ENCODE results near the gene GJD4.

GJD4 gene

DNA sequence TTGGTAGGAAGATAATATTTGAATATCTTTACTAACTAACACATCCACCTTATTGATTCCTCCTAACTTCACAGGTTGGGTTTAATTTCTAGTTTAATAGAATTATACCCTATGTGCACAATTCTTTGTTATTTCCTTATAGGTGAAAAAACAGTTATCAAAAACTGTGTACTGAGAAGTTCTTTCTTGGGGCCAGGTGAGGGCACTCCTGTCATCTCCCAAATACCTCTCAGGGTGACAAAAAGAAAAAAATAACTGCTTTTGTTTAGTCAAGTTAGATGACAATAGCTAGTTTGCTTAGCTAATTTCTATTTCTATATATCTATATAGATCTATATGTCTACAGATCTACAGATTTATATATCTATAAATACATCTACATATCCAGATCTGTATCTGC, 26.9 kb downstream of the GJD4 start:
- DNase-seq = no peak

DNA sequence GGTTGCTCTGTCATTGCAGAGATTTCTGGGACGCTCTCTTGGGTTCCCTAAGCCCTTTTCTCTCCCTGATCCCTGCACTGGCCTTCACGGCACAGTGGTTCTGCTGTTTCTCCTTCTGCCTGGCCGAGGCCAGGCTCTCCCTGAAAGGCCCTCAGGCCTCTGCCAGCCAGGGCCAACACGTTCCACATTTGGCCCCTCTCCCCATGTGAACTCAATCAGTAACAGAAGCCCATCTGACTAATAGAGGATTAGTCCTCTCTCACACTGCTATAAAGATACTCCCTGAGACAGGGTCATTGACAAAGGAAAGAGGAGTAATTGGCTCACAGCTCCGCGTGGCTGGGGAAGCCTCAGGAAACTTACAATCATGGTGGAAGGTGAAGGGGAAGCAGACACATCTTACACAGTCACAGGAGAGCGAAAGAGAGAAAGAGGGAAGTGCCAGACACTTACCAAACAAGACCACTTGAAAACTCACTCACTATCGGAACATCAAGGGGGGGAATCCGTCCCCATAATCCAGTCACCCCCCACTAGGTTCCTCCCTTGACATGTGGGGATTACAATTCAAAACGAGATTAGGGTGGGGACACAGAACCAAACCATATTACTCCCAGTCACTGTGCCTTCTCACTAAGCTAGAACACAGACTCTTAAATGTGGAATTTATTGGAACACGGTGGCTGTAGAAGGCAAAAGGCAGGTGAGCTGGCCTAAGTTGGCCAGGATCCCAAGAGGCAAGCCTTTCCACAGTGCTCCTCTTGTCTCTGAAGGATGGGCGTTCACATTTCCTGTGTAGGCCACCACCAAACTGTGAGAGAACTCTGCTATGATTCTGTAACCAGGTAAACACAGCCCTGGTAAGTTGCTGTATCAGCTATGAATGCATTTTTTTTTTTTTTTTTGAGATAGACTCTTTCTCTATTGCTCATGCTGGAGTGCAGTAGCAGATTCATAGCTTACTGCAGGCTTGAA, 28.2 kb downstream of the GJD4 start:
- DNase-seq = no peak

DNA sequence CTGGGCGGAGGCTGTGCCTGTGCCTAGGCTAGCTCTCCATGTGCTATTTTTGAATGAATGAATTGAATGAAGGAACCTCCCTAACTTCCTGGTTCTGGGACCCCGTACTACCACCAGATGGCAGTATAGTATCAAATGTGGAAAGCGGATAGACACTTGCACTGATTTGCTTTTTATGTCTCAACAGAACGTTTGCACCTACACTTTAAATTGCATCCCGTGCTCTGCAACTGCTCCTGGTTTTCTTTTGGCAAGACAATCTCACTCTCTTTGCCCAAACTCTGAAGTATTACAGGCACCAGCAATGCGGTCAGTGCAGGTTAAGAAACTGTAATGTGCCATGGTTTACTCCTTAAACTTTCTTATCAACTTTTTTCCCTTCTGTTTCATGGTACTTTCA, 30.4 kb downstream of the GJD4 start:
- DNase-seq = peak; percentile 13

DNA sequence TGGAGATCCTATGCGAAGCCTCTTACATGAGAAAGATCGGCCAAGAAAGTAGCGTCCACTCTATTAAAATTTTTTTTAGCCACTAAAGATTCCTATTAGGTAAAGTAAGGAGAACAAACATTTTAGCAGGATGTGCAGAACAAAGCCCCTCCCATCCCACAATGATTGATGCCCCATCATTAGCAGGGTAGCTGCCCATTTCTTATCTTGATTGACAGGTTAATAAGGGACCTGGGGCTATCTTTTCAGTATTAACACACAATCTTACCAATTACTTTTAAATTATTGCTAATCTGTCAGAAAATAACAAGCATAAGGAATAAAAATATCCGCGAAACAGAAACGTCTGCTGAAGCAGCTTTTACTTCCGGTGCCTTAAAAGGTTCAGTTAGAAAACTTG, 31.8 kb downstream of the GJD4 start:
- no peak for DNase-seq

DNA sequence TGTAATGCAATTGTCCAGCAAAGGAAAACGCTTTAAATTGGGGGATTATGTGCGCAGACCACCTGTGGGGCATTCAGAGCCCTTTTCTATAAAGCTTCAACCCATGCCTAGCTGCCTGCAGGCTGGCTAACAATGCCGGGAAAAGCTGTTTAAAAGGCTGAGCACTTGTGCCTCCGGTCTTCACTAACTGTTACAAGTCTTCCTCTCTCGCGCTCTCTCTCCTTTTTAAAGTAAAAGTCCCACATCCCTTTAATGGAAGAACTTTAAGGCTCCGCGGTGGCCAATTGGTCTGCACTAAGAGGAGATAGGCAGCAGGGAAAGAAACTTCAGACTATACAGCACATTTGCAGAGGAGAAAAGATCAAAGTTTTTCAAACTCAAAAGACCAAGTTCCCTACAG, 32.3 kb downstream of the GJD4 start:
- DNase-seq = no peak

DNA sequence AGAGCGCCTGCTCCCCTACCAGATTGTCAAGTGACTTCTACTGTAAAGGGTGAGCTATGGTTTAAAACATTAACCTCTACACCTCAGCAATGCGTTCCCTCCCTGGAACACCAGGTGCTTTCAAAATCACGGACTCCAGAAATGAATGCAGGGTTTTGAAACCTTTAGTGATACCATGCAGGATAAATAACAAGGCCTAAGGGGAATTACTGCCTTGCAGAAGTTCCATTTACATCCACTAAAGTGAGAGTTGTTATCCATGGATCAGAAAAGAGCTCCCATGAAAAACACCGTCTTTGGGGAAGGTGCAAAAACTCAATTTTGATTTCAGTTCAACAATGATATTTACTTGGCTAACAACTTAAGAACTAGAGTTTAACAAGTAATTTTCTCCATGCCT, 33.0 kb downstream of the GJD4 start:
- DNase-seq = no peak

DNA sequence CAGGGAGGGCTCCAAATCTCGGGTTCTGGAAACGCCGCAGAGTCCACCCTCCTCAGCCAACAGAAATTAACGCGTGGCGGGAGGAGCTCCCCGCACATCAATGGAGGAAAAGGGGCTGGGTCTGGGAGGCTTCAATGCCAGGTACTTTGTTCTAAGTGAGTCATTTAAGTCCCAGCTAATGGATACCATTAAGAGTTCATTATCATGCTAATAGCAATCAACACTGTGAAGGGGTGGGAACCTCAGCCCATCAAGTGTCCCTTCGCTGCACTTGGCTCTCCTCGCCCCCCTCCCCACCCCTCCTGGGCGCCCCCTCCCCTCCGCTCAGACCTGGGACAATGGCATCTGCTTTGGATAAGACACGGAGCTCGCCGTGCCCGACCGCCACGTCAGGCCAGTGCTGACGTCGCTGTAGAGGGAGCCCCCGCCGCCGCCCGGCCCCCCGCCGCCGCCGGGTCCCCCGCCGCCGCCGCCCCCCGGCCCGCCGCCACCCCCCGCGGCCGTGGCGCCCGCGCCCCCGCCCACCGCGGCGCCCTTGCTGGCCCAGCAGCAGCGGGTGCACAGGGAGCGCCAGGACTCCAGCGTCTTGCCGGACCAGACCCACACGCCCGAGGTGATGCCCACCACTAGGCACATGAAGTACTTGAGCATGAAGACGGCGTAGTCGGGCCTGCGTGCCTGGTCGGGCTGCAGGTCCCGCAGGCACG, 34.0 kb downstream of the GJD4 start:
- no peak for DNase-seq

DNA sequence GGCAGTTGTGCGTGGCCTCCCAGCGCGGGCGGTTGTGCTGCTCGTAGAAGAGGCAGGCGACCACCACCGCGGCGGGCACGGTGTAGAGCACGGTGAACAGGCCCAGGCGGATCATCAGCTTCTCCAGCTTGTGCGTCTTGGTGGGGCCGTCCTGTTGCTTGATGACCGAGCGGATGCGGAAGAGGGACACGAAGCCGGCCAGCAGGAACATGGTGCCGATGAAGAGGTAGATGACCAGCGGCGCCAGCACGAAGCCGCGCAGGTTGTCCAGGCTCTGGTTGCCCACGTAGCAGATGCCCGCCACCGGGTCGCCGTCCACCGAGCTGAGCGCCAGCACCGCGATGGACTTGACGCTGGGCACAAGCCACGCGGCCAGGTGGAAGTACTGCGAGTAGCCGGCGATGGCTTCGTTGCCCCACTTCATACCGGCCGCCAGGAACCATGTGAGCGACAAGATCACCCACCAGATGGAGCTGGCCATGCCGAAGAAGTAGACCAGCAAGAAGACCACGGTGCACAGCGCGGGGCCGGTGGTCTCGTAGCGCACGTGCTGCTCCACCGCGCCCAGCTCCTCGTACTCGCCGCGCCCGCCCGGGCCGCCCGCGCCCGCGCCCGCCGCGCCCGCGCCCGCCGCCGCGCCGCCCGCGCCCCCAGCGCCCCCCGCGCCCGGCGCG, 34.7 kb downstream of the GJD4 start:
- no peak for DNase-seq

DNA sequence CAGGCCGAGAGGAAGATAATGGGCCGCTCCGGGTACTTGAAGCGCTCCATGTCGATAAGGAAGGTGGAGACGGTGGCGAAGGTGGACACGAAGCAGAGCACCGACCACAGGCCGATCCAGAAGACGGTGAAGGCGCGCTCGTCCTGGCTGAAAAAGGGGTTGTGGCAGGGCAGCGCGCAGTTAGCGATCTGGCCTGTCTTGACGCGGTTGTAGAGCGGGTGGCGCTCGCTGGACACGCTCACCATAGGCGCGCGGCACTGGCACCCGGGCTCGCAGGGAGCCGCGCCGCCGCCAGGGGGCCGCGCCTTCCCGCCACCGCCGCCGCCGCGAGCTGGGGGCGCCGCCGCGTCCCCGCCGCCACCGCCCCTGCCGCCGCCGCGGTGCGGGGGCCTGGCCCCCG, 35.3 kb downstream of the GJD4 start:
- DNase-seq = peak; percentile 23

DNA sequence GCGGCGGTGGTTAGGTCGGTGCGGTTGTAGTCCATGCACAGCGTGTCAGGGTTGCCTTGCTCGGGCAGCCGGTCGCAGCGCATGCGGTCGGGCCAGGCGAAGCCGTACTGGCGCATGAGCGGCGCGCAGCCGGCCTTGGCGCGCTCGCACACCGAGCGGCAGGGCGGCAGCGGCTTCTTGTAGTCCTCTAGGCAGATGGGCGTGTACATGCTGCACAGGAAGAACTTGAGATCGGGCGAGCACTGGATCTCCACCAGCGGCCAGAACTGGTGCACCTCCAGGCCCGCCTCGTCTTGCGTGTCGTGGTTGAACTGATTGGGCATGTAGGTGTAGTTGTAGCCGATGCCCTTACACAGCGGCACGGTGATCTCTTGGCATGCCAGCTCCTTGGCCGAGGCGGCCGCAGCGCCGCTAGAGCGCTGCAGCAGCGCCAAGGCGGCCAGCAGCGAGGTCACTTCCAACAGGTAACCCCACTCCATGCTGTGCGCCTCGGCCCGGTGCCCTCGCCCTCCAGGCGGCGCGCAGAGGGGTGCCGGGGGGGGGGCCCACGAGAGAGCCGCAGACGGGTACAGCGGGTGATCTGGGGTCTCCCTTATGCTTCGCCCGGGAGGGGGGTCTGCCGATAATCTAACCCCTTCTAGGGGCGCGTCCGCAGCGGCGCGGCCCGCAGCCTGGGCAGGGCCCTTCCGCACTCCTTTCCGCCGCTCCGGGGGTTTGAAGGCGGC, 36.0 kb downstream of the GJD4 start:
- peak; percentile 56 for DNase-seq

DNA sequence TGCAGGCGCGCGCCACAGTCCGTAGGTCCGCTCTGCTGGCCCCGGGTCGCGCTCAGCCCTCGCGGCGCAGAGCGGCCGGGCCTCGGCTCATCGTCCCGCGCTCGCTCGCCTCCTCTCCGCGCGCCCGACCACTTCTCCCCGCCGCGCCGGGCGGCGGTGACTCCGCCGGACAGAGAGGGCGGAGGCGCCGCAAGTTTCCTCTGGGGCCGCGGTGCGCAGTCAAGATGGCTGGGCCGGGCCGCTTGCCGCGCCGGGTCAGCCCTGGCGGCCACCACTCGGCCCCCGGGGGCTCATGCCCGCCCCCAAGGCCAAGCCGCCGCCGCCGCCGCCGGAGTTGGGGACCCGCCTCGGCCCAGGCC, 36.5 kb downstream of the GJD4 start:
- DNase-seq = peak; percentile 6

DNA sequence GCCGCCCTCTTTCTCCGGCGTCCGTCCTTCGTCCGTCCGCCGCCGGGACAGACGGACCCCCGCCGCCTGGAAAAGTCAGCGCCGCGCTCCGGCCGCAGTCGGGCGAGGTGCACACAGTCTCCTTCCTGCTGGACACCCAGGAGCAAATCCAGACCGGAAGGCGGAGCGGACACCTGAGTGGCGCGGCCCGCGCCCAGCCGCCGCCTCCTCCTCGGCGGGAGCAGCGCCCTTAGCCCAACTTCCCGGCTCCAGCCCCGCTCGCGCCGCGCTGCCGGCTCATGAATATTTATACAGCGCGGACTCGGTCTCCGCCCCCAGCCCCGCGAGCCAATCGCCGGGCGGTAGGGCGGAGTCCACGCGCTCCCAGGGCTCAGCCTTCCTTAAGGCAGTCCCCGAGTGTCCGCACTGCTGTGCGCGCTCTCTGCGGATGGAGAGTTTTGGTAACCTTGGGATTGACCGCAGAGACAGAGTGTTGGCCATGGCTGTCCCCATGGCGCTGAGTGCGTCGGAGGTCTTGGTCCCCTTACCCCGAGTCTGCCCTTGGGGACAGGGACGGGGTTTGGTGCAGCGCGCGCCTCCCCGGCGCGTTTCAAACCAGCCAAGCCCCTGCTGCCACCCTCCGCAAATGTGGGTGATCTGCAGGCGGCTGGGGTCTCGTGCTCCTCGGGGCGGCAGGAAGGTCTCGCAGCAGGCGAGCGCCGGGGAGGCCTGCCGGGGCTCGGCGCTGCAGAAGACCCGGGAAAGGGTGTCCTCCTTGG, 37.1 kb downstream of the GJD4 start, which contains the start of gene FZD8:
Gene FZD8, minus strand, starts transcription at position 262 of the 758 bp plus-strand sequence. CDS start 867 bp downstream, outside the sequence.
- DNase-seq = peak; percentile 79

DNA sequence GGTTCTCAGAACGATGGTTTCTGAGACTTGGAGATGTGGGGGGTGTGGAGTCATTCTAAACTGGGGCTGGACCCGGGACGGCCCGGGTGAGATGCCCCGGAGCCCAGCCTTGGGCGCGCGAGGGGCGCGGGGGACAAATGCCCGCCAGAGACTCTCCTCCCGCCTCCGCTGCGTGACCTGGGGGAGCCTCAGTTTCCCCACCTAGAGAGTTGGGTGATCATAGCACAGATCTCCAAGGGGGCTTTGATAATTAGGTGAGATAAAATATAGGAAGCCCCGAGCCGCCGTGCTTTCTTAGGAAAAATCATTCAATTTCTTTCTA, 37.6 kb downstream of the GJD4 start:
- no peak for DNase-seq

DNA sequence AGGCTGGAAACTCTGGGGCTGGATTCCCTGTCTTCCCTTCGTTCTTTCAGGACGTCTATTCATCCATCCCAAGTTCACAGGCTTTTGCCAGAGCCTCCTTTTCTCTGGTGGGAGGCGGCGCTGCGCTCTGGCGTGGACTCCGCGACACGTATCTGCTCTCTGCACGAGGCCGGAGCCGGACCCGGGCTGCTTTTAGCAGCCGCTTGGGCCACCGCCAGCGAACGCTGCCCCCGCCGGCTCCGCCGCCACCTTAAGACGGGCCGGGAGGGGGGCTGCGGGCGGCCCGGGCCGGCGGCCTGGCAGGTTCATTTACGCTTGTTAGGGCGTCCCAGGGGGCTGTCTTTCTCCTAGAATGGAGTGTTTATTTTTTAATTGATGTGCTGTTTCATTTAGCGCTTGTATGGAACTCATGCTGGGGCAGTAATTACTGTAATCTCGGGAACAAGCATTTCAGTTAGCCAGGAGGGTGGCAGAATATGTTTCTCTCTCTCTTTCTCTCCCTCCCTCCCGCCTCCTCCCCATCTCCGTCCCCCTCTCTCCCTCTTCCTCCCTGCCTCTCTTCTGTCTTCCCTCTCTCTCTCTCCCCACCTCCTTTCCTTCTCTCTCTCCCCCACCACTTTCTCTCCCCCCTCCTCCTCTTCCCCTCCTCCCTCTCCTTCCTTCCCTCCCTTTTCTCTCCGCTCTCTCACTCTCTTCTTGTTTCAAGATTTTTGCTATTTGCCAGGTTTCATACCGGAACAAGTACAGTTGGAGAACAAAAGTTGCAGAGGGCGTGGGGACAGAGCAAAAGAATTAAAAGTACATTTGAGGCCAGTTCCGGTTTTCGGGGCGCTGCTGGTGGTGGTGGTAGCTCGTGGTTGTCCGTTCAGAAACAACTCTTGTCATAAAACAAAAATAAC, 38.3 kb downstream of the GJD4 start:
- DNase-seq = no peak

DNA sequence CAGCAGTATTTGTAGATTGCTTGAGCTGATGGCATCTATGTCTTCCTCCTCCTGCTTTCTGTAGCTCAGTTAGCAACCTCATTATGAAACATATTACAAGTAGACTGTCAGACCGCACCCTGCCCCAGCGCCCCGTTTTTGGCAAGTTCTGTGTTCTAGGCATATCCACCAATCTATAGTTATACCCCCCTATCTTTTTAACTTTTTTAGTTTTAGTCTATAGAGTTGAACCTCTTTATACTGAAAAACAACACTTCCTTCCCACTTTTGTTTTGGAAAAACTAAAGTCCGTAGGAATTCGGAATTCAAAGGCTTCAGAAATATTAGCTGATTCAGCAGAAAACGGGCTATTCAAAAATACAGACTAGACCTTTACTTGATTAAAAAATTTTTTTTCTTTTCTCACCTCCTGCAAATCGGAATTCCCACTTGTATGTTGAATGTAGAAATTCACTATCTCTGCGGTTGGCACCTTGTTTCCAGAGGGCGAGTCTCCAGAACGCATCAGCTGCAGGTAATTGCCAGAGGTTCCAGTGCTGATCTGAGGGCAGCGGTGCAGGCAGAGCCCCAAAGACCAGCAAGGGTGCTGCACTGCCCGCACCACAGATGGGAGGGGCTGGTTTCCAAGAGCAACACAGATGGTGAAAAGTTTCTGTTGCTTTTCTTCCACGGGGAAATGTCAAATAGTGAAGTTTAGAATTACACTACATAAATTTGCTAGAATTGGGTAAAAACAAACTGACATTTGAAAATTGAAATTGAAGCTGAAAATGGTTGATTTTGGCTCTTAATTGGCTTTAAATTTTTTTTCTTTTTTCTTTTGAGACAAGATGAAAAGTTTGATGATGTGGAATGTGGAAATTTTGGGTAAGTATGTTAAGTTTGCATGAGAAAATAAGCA, 39.2 kb downstream of the GJD4 start:
- DNase-seq = no peak

DNA sequence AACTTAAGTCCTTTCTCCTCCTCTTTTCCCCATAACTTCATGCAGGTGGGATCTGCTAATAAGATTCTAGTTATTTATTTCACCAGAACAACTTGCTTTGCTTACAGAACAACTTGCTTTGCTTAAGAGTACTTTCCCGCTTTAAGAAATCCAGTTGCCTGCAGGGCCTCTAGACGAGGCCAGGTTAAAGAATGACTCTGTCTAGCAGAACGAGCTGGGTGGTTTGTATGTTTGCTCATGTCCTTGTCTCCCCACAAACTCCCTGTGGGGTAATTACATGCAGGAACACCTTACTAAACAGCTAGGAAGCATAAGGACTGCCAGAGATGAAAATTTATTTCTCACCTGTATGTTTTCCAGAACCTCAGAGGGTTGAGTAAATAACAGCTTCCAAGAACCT, 45.8 kb downstream of the GJD4 start:
- DNase-seq = no peak

DNA sequence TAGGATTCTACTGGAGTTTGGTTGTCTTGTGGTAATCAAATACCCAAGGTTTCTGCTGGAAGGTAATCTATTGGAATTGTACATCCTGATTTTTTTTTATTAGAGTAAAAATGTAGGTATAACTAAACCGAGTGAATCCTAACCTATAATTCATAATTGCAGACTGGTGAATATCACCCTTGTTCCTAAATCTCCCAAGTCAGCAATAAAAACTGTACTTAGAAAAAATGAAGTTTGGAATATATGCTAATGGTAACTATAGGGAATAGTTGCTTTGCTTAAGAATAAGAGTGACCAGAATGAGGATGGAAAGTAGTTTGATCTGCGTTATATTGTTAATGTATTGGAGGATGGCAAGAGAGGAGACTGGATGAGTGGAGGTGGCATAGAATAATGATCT, 47.7 kb downstream of the GJD4 start:
- no peak for DNase-seq

DNA sequence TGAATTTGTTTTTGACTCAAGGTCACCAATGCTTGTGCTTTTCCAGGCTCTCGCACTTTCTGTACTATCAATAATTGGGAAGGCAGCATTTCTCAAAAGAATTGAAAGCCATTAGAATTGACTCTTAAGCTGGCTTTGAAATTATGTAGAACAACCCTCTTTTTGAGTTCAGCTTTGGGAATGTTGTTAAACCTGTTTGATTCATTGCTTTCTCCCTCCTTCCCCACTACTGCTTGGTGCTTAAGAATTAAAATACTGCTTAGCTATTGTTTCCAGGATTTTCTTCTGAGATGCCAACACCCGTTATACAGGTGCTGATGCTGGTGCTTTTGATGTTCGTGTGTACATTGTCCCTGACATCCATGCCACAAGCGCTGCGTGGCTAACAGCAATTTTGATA, 52.5 kb downstream of the GJD4 start:
- DNase-seq = no peak

Data from NCI-H226 (cell line).